Measurements from ENCODE around the gene DMD. TPM values are rescaled to one million over a fixed set of nuclear protein-coding genes. Genes with fewer than 3 reads are reported as not detected.

DMD gene
- total RNA-seq, 1 experiment from 2014 or later, result 47.2 TPM

GRCh38 chrX:31392513-31392912 is 1818.8 kb downstream of the DMD start:
- Histone ChIP-seq H3K9me3 (no peaks in the 10 kb centered on the region), H3K27me3 (replicated peaks; ENCODE audit: control insufficient read depth, insufficient read depth, low read length) (no peaks in the 10 kb centered on the region), H3K4me1 (no peaks in the 10 kb centered on the region), H3K4me3 (ENCODE audit: low read depth, low read length) (no peak overlapping the region), H3K36me3 (ENCODE audit: control insufficient read depth, insufficient read depth, low read length) (no peaks in the 10 kb centered on the region)
- no TSS peak for BruUV-seq (replicated peaks)
- Mint-ChIP-seq H3K9me3 (ENCODE audit: unreplicated experiment) (no peaks in the 10 kb centered on the region), H3K4me3 (ENCODE audit: unreplicated experiment) (no peak overlapping the region), H3K36me3 (ENCODE audit: insufficient read depth, unreplicated experiment) (no peaks in the 10 kb centered on the region), H3K27ac (ENCODE audit: unreplicated experiment) (no peak overlapping the region), H3K27me3 (ENCODE audit: insufficient read depth, unreplicated experiment) (no peaks in the 10 kb centered on the region), H3K4me1 (ENCODE audit: low read depth, unreplicated experiment) (no peaks in the 10 kb centered on the region)
- DNase-seq, result no peak
- ChIA-PET POLR2A (no interaction called here), CTCF (no interaction called here)
- TF ChIP-seq CTCF (IDR thresholded peaks at IDR 0.05; ENCODE audit: insufficient read depth in 1 of 2, low read depth in 1 of 2, low read length in 1 of 2, severe bottlenecking in 1 of 2, unreplicated experiment in 1 of 2), result no peak
- intact Hi-C loops (cut with micrococcal nuclease; ENCODE audit: unreplicated experiment), result no loop called here

GRCh38 chrX:31388946-31389345 is 1822.4 kb downstream of the DMD start:
- no peak overlapping the region for H3K27ac Mint-ChIP-seq (ENCODE audit: unreplicated experiment)
- ChIA-PET CTCF (no interaction called here), POLR2A (no interaction called here)
- no peak overlapping the region for H3K4me3 ChIP-seq (ENCODE audit: low read depth, low read length)
- H3K9me3 Mint-ChIP-seq (ENCODE audit: unreplicated experiment), result no peaks in the 10 kb centered on the region
- BruUV-seq (replicated peaks), result no TSS peak
- TF ChIP-seq CTCF (IDR thresholded peaks at IDR 0.05; ENCODE audit: insufficient read depth in 1 of 2, low read depth in 1 of 2, low read length in 1 of 2, severe bottlenecking in 1 of 2, unreplicated experiment in 1 of 2), result no peak
- H3K27me3 ChIP-seq (replicated peaks; ENCODE audit: control insufficient read depth, insufficient read depth, low read length), result no peaks in the 10 kb centered on the region
- H3K36me3 Mint-ChIP-seq (ENCODE audit: insufficient read depth, unreplicated experiment), result no peaks in the 10 kb centered on the region
- H3K4me3 Mint-ChIP-seq (ENCODE audit: unreplicated experiment), result no peak overlapping the region
- H3K36me3 ChIP-seq (ENCODE audit: control insufficient read depth, insufficient read depth, low read length), result no peaks in the 10 kb centered on the region
- H3K4me1 ChIP-seq, result no peaks in the 10 kb centered on the region
- H3K27me3 Mint-ChIP-seq (ENCODE audit: insufficient read depth, unreplicated experiment), result no peaks in the 10 kb centered on the region
- no peaks in the 10 kb centered on the region for H3K4me1 Mint-ChIP-seq (ENCODE audit: low read depth, unreplicated experiment)
- no peaks in the 10 kb centered on the region for H3K9me3 ChIP-seq
- intact Hi-C loops (cut with micrococcal nuclease; ENCODE audit: unreplicated experiment), result no loop called here
- DNase-seq, result no peak

GRCh38 chrX:31384471-31384870 is 1826.9 kb downstream of the DMD start:
- Mint-ChIP-seq H3K27me3 (ENCODE audit: insufficient read depth, unreplicated experiment) (no peaks in the 10 kb centered on the region), H3K9me3 (ENCODE audit: unreplicated experiment) (no peaks in the 10 kb centered on the region), H3K4me3 (ENCODE audit: unreplicated experiment) (no peak overlapping the region), H3K4me1 (ENCODE audit: low read depth, unreplicated experiment) (peaks cover 8% of the 10 kb centered on the region), H3K36me3 (ENCODE audit: insufficient read depth, unreplicated experiment) (peaks cover 6% of the 10 kb centered on the region), H3K27ac (ENCODE audit: unreplicated experiment) (no peak overlapping the region)
- ChIA-PET POLR2A (no interaction called here), CTCF (no interaction called here)
- no peaks in the 10 kb centered on the region for H3K36me3 ChIP-seq (ENCODE audit: control insufficient read depth, insufficient read depth, low read length)
- intact Hi-C loops (cut with micrococcal nuclease; ENCODE audit: unreplicated experiment), result no loop called here
- H3K27me3 ChIP-seq (replicated peaks; ENCODE audit: control insufficient read depth, insufficient read depth, low read length), result no peaks in the 10 kb centered on the region
- H3K9me3 ChIP-seq, result no peaks in the 10 kb centered on the region
- no peaks in the 10 kb centered on the region for H3K4me1 ChIP-seq
- TF ChIP-seq CTCF (IDR thresholded peaks at IDR 0.05; ENCODE audit: insufficient read depth in 1 of 2, low read depth in 1 of 2, low read length in 1 of 2, severe bottlenecking in 1 of 2, unreplicated experiment in 1 of 2), result no peak
- H3K4me3 ChIP-seq (ENCODE audit: low read depth, low read length), result no peak overlapping the region
- BruUV-seq (replicated peaks), result no TSS peak
- DNase-seq, result no peak

Data from Caco-2 (cell line).